HCT116 (cell line): Measurements from ENCODE around the gene TRMU. TPM values are rescaled to one million over a fixed set of nuclear protein-coding genes. Genes with fewer than 3 reads are reported as not detected.

Experiments used
- ATAC-seq: fragments of 200-7000 bp; cut with Tn5 transposase; 2 replicates; pipeline ENCODE4 v1.9.1; 2020; ENCODE audit warnings: mild to moderate bottlenecking, moderate library complexity
- BruUV-seq: library from RNA; stranded (reverse); fragments of 400-500 nt; replicated peaks from 2 replicates; lab custom pipeline; 2021; lab: Mats Ljungman, UMichigan
- CTCF ChIA-PET: fragments of 300-600 bp; sonication (Branson Sonifier 250); formaldehyde crosslinking; loops from one replicate; lab custom pipeline; 2021; ENCODE audit warnings: antibody characterized with exemption; lab: Charles Lee
- POLR2A ChIA-PET: fragments of 300-600, 350-600 bp; sonication (Branson Sonifier 250); formaldehyde crosslinking; loops from one replicate; lab custom pipeline; 2021; ENCODE audit warnings: antibody characterized with exemption; lab: Charles Lee
- RAD21 ChIA-PET, 2 experiments: fragments of 300-600 bp; sonication (Branson Sonifier 250); formaldehyde crosslinking; loops; one replicate each; lab custom pipeline; 2023; ENCODE audit warnings: low total read pairs in 2 of 2; ENCODE audit not compliant: uncharacterized antibody in 2 of 2, unreplicated experiment in 2 of 2, low non-redundant PET in 1 of 2; lab: Charles Lee
- DNase-seq: peaks from one replicate; pipeline ENCODE4 v3.0.0-alpha.2; 2010; ENCODE audit warnings: low read depth, low spot score
- H2AFZ ChIP-seq: fragments of 200-600 bp; shearing (Covaris generic), sonication (generic); 2 replicates; pipeline ENCODE4 v1.6.1; 2017; ENCODE audit warnings: low read depth, mixed run types, mixed read lengths, antibody characterized with exemption, low read length; ENCODE audit not compliant: poor library complexity, severe bottlenecking
- H3K27ac ChIP-seq: 2 replicates; pipeline ENCODE4 v1.5.1; 2012; ENCODE audit warnings: low read depth, low read length
- H3K27me3 ChIP-seq: fragments of 200-600 bp; sonication (generic); 2 replicates; pipeline ENCODE4 v1.6.1; 2016; ENCODE audit warnings: mixed run types, low read length, mixed read lengths; ENCODE audit not compliant: insufficient read depth
- H3K36me3 ChIP-seq, 2 experiments: fragments of 200-500 bp in 1 of 2; fragments of 200-600 bp in 1 of 2; sonication (Bioruptor generic) in 1 of 2; sonication (generic) in 1 of 2; 2 replicates each; pipeline versions ENCODE4 v1.5.1 to v1.6.1; 2014 to 2016; ENCODE audit warnings: low read length in 2 of 2, inconsistent platforms in 1 of 2, mixed read lengths in 1 of 2, mixed run types in 1 of 2; ENCODE audit not compliant: insufficient read depth in 2 of 2, control insufficient read depth in 1 of 2
- H3K4me1 ChIP-seq, 2 experiments: fragments of 200-600 bp in 1 of 2; sonication (generic) in 1 of 2; 2 replicates each; pipeline versions ENCODE4 v1.5.1 to v1.6.1; 2012 to 2017; ENCODE audit warnings: low read length in 2 of 2, inconsistent platforms in 1 of 2, mild to moderate bottlenecking in 1 of 2, mixed read lengths in 1 of 2, mixed run types in 1 of 2, moderate library complexity in 1 of 2; ENCODE audit not compliant: insufficient read depth in 2 of 2, control insufficient read depth in 1 of 2
- H3K4me2 ChIP-seq: fragments of 200-600 bp; sonication (generic); 2 replicates; pipeline ENCODE4 v1.6.1; 2017; ENCODE audit warnings: mixed run types, low read length, mixed read lengths
- H3K4me3 ChIP-seq, 2 experiments: fragments of 200-600 bp in 1 of 2; sonication (generic) in 1 of 2; replicated peaks in 1 of 2; 2 replicates each; pipeline ENCODE4 v1.5.1; 2011 to 2016; ENCODE audit warnings: low read length in 2 of 2, control low read depth in 1 of 2, low read depth in 1 of 2, mild to moderate bottlenecking in 1 of 2, mixed read lengths in 1 of 2, mixed run types in 1 of 2
- H3K79me2 ChIP-seq: fragments of 200-600 bp; sonication (generic); 2 replicates; pipeline ENCODE4 v1.6.1; 2017; ENCODE audit warnings: mild to moderate bottlenecking, mixed run types, low read length, moderate library complexity, mixed read lengths; ENCODE audit not compliant: insufficient read depth
- H3K9ac ChIP-seq: fragments of 200-600 bp; sonication (generic); 2 replicates; pipeline ENCODE4 v1.6.1; 2016; ENCODE audit warnings: low read length, mixed read lengths
- H3K9me2 ChIP-seq: fragments of 200-600 bp; sonication (generic), shearing (Covaris generic); 2 replicates; pipeline ENCODE4 v1.6.1; 2017; ENCODE audit warnings: mixed run types, mild to moderate bottlenecking, moderate library complexity; ENCODE audit not compliant: insufficient read depth
- H3K9me3 ChIP-seq, 2 experiments: fragments of 200-500 bp in 1 of 2; fragments of 200-600 bp in 1 of 2; sonication (Bioruptor generic) in 1 of 2; sonication (generic) in 1 of 2; 2 replicates each; pipeline ENCODE4 v1.6.1; 2014 to 2017; ENCODE audit warnings: low read length in 2 of 2, mixed read lengths in 2 of 2, inconsistent platforms in 1 of 2, low read depth in 1 of 2, mild to moderate bottlenecking in 1 of 2, mixed run types in 1 of 2, moderate library complexity in 1 of 2; ENCODE audit not compliant: control insufficient read depth in 1 of 2, insufficient read depth in 1 of 2
- H4K20me1 ChIP-seq: fragments of 200-600 bp; sonication (generic), shearing (Covaris generic); 2 replicates; pipeline ENCODE4 v1.6.1; 2017; ENCODE audit warnings: mixed run types, mild to moderate bottlenecking, moderate library complexity; ENCODE audit not compliant: insufficient read depth
- ATF3 ChIP-seq: IDR thresholded peaks from 2 replicates; pipeline ENCODE4 v1.6.1; 2012
- CBX3 ChIP-seq: IDR thresholded peaks from 2 replicates; pipeline ENCODE4 v1.6.1; 2012; ENCODE audit warnings: low read depth
- CEBPB ChIP-seq: IDR thresholded peaks from 2 replicates; pipeline ENCODE4 v1.6.1; 2012; ENCODE audit warnings: low read depth
- CTCF ChIP-seq, 3 experiments: fragments of 200-600 bp in 1 of 3; sonication (generic) in 1 of 3; IDR thresholded peaks in 2 of 3; conservative IDR thresholded peaks in 1 of 3; 2 replicates each; pipeline ENCODE4 v1.5.1; 2012 to 2017; ENCODE audit warnings: low read depth in 2 of 3, low read length in 2 of 3, antibody characterized with exemption in 1 of 3, borderline replicate concordance in 1 of 3, control low read depth in 1 of 3, mild to moderate bottlenecking in 1 of 3, mixed read lengths in 1 of 3, mixed run types in 1 of 3, moderate library complexity in 1 of 3; ENCODE audit not compliant: insufficient read depth in 1 of 3
- EGR1 ChIP-seq: IDR thresholded peaks from 2 replicates; pipeline ENCODE4 v1.6.1; 2012; ENCODE audit warnings: low read depth
- ELF1 ChIP-seq: IDR thresholded peaks from 2 replicates; pipeline ENCODE4 v1.6.1; 2012; ENCODE audit warnings: low read depth, borderline replicate concordance
- EZH2 ChIP-seq: fragments of 200-600 bp; sonication (generic); IDR thresholded peaks from 2 replicates; pipeline ENCODE4 v1.6.1; 2017; ENCODE audit warnings: antibody characterized with exemption, mixed run types
- JUND ChIP-seq: IDR thresholded peaks from 2 replicates; pipeline ENCODE4 v1.6.1; 2012
- MAX ChIP-seq: IDR thresholded peaks from 2 replicates; pipeline ENCODE4 v1.6.1; 2012
- POLR2A ChIP-seq: IDR thresholded peaks from 2 replicates; pipeline ENCODE4 v1.7.0; 2011; ENCODE audit warnings: borderline replicate concordance; ENCODE audit not compliant: insufficient read depth, insufficient read length; ENCODE audit errors: extremely low read depth
- POLR2AphosphoS5 ChIP-seq: IDR thresholded peaks from 2 replicates; pipeline ENCODE4 v1.6.1; 2011; ENCODE audit warnings: mild to moderate bottlenecking, low read depth, low read length, moderate library complexity
- RAD21 ChIP-seq: IDR thresholded peaks from 2 replicates; pipeline ENCODE4 v1.6.1; 2012; ENCODE audit warnings: low read depth, mild to moderate bottlenecking
- SP1 ChIP-seq: IDR thresholded peaks from 2 replicates; pipeline ENCODE4 v1.6.1; 2012; ENCODE audit warnings: low read depth
- SRF ChIP-seq: IDR thresholded peaks from 2 replicates; pipeline ENCODE4 v1.6.1; 2012; ENCODE audit warnings: low read depth
- TCF7L2 ChIP-seq: IDR thresholded peaks from 2 replicates; pipeline ENCODE4 v1.7.0; 2011; ENCODE audit warnings: borderline replicate concordance, inconsistent platforms; ENCODE audit not compliant: insufficient read depth, insufficient read length; ENCODE audit errors: extremely low read depth
- YY1 ChIP-seq: IDR thresholded peaks from 2 replicates; pipeline ENCODE4 v1.6.1; 2011; ENCODE audit warnings: low read length, low read depth, moderate library complexity, mild to moderate bottlenecking; ENCODE audit not compliant: insufficient replicate concordance; ENCODE audit errors: extremely low read depth
- ZBTB33 ChIP-seq: IDR thresholded peaks from 2 replicates; pipeline ENCODE4 v1.6.1; 2011; ENCODE audit warnings: mild to moderate bottlenecking, low read length, moderate library complexity; ENCODE audit not compliant: insufficient replicate concordance; ENCODE audit errors: extremely low read depth
- ZFX ChIP-seq: fragments of 450-650 bp; IDR thresholded peaks from 2 replicates; pipeline ENCODE4 v1.6.1; 2017
- ZNF274 ChIP-seq: fragments of 200-500 bp; sonication (Bioruptor generic); IDR thresholded peaks from 2 replicates; pipeline ENCODE4 v1.6.1; 2014; ENCODE audit warnings: mild to moderate bottlenecking, low read depth, low read length, inconsistent platforms
- intact Hi-C: fragments of 100-400 bp; cut with micrococcal nuclease; formaldehyde crosslinking; loops from 2 replicates; pipeline ENCODE4 v1.10.0; 2022
- total RNA-seq: library from RNA; stranded (reverse); gene quantifications from one replicate; pipeline ENCODE4 v1.2.1, GENCODE V29; 2021; ENCODE audit not compliant: unreplicated experiment

TRMU gene
- total RNA-seq, 1 experiment from 2014 or later: 65.4 TPM

GRCh38 chr22:46294784-46295183, 40.7 kb upstream of the TRMU start (continued):
- TF ChIP-seq ZFX: no peak
- no peak for TF ChIP-seq JUND
- TF ChIP-seq CBX3: no peak
- no peak for TF ChIP-seq ATF3
- TF ChIP-seq EGR1: no peak
- no peak for TF ChIP-seq MAX
- no peak for TF ChIP-seq RAD21
- TF ChIP-seq CTCF (IDR thresholded peaks at IDR 0.05 in 2 of 3, conservative IDR thresholded peaks at IDR 0.05 in 1 of 3; ENCODE audit: borderline replicate concordance in 1 of 3, insufficient read depth in 1 of 3, low read depth in 2 of 3, low read length in 2 of 3): no peak
- no peak for TF ChIP-seq SRF
- TF ChIP-seq POLR2A: no peak

- Histone ChIP-seq H4K20me1 (no peaks in the 10 kb centered on the region), H3K4me2 (peak overlapping the region; percentile 91), H3K9me2 (no peaks in the 10 kb centered on the region), H3K36me3 (peaks cover 15 to 24% of the 10 kb centered on the region in 2 experiments; a peak in 3 of 4 replicates), H3K4me3 (peak overlapping the region; percentile 83 to 95), H3K4me1 (peaks cover 12 to 21% of the 10 kb centered on the region in 2 experiments; a peak in 3 of 4 replicates), H3K27ac (peak overlapping the region; percentile 86), H2AFZ (no peak overlapping the region), H3K27me3 (no peaks in the 10 kb centered on the region), H3K9ac (peak overlapping the region; percentile 73), H3K9me3 (no peaks in the 10 kb centered on the region), H3K79me2 (peaks cover 32% of the 10 kb centered on the region)
- no peak for ATAC-seq
- POLR2A ChIA-PET: interaction anchor here (1.2 to 1.7 kb wide), 3 partner anchors 25 to 173 kb away, joined by 3 to 4 read pairs (median 4); partner anchors contain the start of gene TTC38
- CTCF ChIA-PET: interaction anchor here (1.2 to 1.7 kb wide), 2 partner anchors 21 to 173 kb away, joined by 5 to 9 read pairs; no protein-coding TSS in a partner anchor
- intact Hi-C loops: loop anchor here (5.0 kb wide), 1 partner anchor 173 kb away; no protein-coding TSS in a partner anchor
- RAD21 ChIA-PET: interaction anchor here (1.0 to 1.2 kb wide), 2 partner anchors 20 to 173 kb away, joined by 3 to 5 read pairs; no protein-coding TSS in a partner anchor
- no TSS peak for BruUV-seq
- no peak for TF ChIP-seq ZBTB33
- no peak for TF ChIP-seq SP1
- TF ChIP-seq CEBPB: no peak
- TF ChIP-seq EZH2: no peak
- TF ChIP-seq ZNF274: no peak
- no peak for TF ChIP-seq YY1
- no peak for TF ChIP-seq TCF7L2
- no peak for TF ChIP-seq CBX3
- TF ChIP-seq ELF1: no peak
- TF ChIP-seq ZFX: no peak
- TF ChIP-seq JUND: no peak
- no peak for TF ChIP-seq POLR2A
- no peak for TF ChIP-seq ATF3
- no peak for TF ChIP-seq POLR2AphosphoS5
- no peak for TF ChIP-seq SRF
- no peak for DNase-seq
Observed at GRCh38 chr22:46295277-46295971, 40.1 kb upstream of the TRMU start.
